ENCODE results near the gene SARDH.
"Not testable (repeated sequence)": the region's sequence is repeated elsewhere in the genome, so short reads cannot be mapped to it uniquely, and the experiment has no call there.

SARDH gene

DNA sequence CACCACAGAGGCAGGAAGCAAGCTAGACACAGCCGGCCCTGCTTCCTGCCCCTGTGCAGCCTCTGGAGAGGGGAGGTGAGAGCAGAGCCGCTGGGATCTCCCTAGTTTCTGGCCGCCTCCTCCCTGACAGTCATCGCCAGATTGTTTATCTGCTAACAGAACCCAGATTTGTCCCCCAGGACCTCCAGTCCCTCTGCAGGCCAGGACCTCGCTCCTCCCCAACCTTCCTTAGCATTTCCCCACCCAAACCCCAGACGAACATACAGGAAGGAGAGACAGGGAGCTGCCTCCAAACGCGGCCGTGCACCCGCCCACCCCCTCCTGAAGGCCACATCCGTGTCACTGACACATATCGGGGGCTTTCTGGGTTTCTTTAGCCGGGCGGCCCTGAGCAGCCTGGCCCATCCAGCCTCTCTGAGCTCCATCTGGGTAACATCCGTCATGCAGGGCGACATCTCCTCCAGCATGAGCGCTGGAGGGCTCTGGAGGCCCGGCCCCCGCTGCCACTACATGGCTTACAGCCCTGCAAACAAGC, 54.5 kb downstream of the SARDH start:
- no peak for DNase-seq
- in situ Hi-C loops (cut with HindIII; ENCODE audit: low pct_ligation_motif_present, low pct_unique_long_range_greater_than_20kb, low sequenced_read_pairs): no loop called here

DNA sequence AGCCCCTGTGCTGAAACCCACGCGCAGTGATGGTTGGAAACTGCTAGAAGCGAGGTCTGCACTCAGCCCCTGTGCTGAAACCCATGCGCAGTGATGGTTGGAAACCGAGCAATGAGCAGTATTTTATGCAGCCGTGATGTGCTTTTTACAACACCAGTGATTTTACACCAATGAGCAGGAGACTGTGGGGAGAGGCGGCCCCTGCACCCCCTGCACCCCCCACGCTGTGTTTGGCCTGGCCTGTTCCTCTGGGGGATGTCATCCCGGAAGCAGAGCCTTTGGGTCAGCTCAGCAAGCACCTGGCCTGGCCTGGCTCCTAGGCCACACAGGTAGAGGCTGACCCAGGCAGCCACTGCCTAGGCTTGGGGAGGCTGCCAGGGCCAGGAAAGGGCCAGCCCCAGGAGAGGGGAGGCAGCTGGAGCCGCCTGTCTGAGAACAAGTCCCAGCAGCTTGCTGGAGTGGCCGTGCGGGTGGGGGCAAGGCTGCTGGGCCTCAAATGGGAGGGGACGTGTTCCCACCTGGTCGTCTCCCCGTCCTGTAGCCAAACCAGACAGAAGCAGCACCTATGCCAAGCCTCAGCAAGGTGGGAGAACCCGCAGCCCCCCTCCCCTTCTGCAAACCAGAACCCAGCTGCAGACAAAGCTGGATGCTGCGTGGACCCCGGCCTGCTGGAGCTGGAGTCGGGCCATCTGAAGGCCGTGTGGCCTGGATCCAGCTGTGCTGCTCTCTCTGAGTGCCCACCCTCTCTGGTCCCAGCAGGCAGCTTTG, 55.1 kb downstream of the SARDH start:
- in situ Hi-C loops (cut with HindIII; ENCODE audit: low pct_ligation_motif_present, low pct_unique_long_range_greater_than_20kb, low sequenced_read_pairs): no loop called here
- DNase-seq: no peak

DNA sequence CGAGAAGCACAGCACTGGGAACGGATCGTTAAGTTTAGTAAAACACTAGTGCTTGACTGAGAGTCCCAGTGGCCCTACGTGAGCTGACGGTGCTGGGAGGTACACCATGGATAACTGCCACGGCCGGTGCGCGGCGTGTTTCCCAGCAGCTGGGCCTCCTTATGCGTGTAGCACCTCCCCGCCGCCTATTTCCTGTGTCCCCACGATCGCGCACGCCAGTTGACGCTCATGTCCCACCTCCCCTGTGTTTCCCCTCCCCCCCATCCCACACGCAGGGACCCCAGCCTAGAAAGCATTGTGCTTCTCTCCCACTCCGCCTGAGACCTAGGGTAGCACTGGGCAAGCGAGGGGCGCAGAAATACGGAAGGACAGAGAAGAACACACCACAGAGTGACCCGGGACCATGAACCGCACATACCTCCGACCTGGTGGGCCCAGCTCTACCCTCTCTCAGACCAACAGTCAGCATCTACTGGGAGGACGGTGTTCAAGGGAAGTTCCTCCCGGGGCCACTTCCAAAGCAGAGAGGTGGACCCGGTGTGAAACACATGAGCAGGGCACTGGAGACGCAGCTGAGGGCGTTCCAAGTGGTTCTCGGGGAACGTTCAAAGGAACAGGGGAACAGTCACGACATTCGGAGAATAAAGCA, 56.4 kb downstream of the SARDH start:
- no peak for DNase-seq
- in situ Hi-C loops (cut with HindIII; ENCODE audit: low pct_ligation_motif_present, low pct_unique_long_range_greater_than_20kb, low sequenced_read_pairs): no loop called here

DNA sequence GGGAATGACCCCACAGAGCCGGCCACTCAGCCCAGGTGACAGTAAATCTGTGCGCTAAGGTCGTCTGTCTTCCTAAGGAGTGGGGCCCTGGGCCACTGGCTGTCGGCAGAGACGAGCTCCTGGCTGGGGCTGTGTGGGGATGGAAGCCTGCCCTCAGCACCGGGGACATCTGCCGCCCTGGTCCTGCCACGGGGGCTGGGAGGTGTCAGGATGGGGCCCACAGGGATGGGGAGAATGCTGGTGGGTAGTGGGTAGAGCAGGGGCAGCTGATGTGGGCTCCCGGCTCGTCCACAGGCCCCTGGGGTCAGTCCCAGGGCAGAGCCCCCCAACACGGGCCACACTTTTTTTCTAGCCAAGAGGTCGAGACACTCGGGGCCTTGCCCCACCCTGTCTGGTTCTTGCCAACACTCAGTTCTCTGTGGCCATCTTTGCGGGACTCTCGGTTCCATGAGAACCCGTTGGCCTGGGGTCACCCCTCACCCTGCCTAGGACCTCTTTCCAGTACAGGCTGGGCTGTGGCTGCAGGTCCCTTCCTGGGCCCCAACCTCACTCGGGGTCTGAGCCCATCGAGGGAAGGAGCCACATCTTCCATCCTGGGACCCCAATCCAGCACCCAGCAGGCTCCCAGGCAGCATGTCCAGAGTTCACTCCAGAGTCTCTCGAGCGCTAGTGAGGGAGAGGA, 57.0 kb downstream of the SARDH start:
- no peak for DNase-seq
- in situ Hi-C loops (cut with HindIII; ENCODE audit: low pct_ligation_motif_present, low pct_unique_long_range_greater_than_20kb, low sequenced_read_pairs): no loop called here

DNA sequence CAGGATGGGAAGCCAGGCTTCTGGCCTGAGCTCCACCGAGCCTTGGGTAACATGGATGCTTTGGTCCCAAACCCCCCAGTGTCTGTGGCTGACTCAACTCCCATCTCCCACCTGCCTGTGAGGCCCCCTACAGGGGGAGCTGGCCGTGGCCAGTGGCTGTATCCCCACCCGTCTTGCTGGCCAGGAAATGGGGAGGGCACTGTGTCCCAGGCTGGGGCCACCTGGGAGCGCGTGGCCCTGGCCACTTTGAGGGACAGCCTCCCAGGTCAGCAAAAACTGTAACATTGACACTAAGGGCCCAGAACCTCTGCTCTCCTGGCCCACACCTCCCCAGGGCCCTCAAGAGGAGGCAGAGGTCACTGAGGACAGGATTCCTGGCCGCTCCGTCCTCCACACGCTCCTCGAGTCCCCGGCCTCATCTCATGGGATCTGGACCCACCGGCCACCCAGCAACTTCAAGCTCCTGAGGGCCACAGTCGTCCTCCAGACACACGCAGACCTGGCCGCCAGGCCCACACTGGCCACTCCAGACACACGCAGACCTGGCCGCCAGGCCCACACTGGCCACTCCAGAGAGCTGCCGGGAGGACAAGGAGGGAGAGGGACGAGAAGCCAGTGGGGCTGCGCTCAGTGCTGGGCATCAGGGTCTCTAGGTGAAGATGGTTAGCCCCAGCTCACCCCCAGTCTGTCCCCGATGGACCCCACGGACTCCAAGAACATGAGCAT, 57.7 kb downstream of the SARDH start:
- in situ Hi-C loops (cut with HindIII; ENCODE audit: low pct_ligation_motif_present, low pct_unique_long_range_greater_than_20kb, low sequenced_read_pairs): no loop called here
- DNase-seq: no peak

DNA sequence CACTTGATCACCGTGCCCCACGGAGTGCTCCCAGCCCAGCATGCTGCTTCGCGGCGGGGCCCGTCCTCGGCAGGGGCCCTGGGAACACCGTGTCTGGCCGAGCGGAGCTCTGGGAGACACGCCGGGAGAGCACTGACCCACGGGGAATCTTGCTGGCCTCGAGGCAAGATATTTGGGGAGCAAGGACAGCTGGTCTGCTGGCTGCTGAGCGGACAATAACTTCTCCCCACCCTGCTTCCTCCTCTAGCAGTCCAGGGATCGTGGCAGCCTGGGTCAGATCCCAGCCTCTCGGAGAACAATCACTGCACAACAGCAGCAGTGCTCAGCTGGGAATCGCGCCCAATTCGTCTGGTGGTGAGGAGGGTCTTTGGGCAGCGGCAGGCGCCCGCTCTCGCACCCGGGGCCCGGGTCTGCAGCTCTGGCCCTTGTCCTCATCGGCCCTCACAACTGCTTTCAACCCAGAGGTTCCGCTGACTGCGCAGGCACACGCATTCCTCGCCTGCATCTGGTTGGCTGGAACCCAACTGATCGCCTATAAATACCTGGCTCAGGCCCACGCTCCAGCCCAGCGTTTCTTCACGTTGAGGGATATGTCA, 58.6 kb downstream of the SARDH start:
- in situ Hi-C loops (cut with HindIII; ENCODE audit: low pct_ligation_motif_present, low pct_unique_long_range_greater_than_20kb, low sequenced_read_pairs): no loop called here

DNA sequence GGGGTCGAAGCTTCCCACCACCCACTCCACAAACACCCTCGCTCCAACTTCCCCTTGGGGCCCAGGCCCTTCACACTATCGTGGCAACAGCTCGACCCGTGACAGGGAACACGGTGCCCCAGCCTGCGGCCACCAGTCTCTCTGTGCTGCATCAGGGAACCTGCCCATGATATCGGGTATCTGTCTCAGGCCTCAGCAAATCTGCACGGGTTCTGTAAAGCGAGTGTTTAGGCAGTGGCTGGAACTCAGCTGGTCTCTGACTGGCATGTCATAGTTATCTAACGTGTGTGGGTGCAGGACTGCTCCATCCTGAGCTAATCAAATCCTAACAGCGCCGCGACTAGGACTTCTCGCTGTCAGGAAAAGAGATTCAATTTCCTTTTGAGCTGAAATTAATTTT, 59.1 kb downstream of the SARDH start:
- no peak for DNase-seq
- in situ Hi-C loops (cut with HindIII; ENCODE audit: low pct_ligation_motif_present, low pct_unique_long_range_greater_than_20kb, low sequenced_read_pairs): no loop called here

More for the DNA sequence above, 58.6 kb downstream of the SARDH start:
- no peak for DNase-seq

DNA sequence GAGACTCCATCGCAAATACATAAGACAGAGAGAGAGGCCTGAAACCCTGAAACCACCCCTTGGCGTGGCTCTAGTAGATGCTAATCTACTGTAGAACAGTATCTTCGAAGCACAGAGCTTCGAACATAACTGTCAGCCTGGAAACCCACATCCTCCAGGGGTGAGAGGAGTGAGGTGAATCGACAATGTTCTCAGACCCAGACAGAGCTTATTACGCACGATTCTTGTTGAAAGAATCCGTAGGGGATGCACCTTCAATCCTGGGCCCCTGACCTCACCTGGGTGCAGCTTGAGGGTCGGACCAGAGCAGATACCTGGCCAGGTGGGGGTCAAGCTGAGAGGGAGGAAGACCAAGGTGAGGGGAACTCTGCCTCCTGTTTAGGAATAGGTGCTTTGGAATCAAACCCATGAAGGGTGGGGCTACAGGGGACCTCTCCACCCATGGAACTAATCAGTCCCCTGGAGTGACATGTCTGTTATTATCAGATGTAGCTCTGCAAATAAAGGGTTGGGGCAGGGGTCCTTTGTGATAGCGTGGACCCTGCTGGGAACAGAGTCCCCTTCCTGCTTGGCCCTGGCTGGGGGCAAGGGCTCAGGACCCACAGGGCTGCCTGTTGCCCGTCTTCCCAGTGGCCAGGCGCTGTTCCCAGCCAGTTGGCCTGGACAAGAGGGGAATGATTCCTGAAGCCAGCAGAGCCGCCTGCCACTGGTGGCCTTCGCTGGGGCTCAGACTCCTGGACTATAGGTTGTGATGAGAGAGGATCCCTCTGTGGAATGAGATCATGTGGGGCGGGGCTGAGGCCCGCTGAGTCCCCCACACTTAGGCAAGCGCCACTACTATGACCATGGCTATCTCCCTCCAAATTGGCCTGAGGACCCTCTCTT, 60.8 kb downstream of the SARDH start:
- no peak for DNase-seq
- in situ Hi-C loops (cut with HindIII; ENCODE audit: low pct_ligation_motif_present, low pct_unique_long_range_greater_than_20kb, low sequenced_read_pairs): no loop called here

DNA sequence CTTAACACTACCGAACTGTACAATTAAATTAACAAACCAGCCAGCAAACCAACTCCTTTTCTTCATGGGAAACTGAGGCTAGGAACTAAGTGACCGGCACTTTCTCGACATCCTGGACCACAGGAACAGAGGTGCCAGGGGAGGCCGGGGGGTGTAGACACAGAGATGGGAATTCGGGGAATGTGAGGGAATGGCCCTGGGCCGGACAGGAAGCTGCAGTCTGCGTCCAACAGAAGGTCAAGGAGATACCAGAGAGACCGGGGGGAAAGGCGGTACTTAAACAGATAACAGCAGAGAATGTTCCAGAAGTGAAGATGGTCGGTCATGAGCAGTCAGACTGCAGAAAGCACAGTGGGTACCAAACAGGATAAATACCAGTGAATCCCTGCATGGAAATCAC, 61.7 kb downstream of the SARDH start:
- DNase-seq: no peak
- in situ Hi-C loops (cut with HindIII; ENCODE audit: low pct_ligation_motif_present, low pct_unique_long_range_greater_than_20kb, low sequenced_read_pairs): no loop called here

DNA sequence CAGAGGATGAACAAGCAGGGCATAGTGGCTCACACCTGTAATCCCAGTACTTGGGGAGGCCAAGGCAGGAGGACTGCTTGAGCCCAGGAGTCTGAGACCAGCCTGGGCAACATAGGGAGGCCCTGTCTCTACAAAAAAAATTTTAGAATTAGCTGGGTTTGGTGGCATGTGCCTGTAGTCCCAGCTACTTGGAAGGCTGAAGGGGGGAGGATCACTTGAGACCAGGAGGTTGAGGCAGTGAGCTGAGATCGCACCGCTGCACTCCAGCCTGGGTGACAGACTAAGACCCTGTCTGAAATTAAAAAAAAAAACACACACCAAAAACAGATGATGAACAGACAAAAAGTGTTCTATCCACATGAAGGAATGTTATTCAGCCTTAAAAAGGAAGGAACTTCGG, 62.4 kb downstream of the SARDH start:
- in situ Hi-C loops (cut with HindIII; ENCODE audit: low pct_ligation_motif_present, low pct_unique_long_range_greater_than_20kb, low sequenced_read_pairs); DNase-seq: not testable (repeated sequence)

DNA sequence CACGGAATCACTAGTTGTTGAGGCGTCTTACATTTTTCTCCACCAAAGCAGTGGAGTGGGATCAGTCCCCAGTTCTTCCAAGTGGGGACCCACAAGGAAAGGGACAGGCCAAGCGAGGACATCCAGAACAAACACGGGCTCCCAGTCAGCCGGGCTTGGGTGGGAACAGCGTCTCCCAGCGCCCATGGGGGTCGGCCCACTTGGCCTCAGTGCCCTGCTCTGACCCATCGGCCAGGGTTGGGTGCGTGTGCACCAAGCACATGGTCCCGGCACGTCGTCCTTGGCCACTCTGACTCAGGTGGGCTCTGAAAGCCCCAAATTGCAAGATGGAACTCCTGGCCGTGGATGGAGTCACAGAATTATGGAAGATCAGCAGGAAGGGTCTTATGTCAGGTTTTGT, 64.1 kb downstream of the SARDH start:
- no peak for DNase-seq
- in situ Hi-C loops (cut with HindIII; ENCODE audit: low pct_ligation_motif_present, low pct_unique_long_range_greater_than_20kb, low sequenced_read_pairs): no loop called here

DNA sequence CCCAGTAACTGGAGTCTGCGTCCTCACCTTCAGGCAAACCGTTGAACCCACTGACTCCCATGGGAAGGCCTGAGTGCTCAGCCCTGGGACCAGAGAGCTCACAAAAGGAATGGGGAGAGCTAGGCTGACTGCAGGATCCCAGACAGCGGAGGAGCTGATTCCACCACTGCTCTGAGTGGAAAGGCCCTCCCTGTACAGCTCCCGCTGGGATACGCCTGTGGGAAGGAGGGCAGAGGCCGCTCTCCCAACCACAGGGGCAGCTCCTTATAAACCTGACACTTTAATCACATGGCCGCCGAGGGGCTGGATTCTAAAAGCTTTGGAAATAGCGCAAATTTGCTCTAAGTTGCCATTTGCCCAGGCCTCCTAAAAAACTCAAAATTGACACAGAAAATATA, 64.9 kb downstream of the SARDH start:
- no peak for DNase-seq
- in situ Hi-C loops (cut with HindIII; ENCODE audit: low pct_ligation_motif_present, low pct_unique_long_range_greater_than_20kb, low sequenced_read_pairs): no loop called here

DNA sequence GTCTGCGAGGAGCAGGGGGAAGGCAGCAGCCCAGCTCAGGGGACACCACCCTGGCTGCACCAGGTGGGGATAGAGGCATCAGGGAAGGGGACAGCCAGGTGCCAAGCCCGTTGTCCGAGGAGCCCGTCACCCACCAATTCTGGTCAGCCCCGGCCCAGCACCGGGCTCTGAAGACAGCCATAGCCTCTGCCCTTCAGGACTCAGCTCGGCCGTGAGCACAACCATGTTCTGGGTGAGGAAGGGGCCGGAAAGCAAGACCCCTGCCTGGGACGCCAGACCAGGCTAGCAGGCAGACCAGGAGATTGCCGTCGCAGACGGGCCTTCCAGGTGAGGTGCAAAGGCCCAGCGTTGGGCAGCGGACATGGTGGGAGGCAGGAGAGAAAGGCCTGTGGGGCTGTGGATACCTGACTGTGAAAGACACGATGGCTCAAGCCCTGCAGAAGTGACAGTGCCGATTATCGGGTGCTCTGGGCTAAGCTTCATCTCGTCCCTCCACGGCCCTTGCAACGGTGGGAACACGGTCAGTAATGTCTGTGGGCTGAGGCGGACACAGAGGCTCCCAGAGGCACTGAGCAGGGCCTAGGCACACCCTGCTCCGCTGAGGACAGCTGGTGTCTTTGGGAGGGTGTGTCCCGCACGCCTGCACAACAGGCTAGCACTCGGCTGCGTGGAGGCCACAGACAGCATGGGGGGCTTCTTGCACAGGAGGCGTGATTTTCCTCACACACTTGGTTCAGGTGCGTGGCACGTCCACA, 65.5 kb downstream of the SARDH start:
- in situ Hi-C loops (cut with HindIII; ENCODE audit: low pct_ligation_motif_present, low pct_unique_long_range_greater_than_20kb, low sequenced_read_pairs): no loop called here
- DNase-seq: no peak

DNA sequence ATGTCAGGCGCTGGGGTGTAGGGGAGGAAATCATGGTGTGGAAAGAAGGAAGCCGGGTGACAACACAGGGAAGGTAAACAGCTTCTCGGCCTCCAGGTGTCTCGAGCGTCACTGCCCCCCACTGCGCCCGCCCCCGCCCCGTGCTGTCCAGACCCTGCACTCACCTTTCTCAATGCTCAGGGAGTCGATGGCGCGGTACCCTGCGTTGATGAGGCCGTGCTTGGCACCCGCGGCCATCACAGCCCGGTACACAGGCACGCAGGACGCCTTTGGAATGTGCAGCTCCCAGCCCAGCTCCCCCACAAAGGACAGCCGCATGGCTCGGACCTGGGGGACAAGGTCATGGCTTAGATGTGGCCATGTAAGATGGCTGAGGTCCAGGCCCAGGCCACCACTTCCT, 66.8 kb downstream of the SARDH start:
- DNase-seq: no peak
- in situ Hi-C loops (cut with HindIII; ENCODE audit: low pct_ligation_motif_present, low pct_unique_long_range_greater_than_20kb, low sequenced_read_pairs): no loop called here

DNA sequence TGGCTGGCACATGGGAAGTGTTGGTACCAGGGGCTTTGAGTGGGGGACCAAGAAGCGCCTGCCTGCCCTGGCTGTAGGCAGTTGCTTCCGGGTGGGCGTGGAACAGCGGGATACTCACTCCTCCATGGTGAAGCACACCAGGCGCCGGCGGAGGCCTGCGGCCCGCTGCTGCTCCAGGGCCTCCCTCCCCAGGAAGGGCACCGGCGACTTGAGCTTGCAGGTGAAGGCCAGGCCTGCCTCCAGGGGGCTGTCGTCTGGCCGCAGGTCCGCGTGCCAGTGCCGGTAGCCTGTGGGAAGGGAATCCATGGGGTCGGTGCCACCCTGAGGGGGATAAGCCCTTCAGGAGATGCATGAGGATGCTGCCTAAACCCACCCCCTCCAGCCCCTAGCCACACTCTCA, 67.7 kb downstream of the SARDH start:
- in situ Hi-C loops (cut with HindIII; ENCODE audit: low pct_ligation_motif_present, low pct_unique_long_range_greater_than_20kb, low sequenced_read_pairs): no loop called here
- no peak for DNase-seq

DNA sequence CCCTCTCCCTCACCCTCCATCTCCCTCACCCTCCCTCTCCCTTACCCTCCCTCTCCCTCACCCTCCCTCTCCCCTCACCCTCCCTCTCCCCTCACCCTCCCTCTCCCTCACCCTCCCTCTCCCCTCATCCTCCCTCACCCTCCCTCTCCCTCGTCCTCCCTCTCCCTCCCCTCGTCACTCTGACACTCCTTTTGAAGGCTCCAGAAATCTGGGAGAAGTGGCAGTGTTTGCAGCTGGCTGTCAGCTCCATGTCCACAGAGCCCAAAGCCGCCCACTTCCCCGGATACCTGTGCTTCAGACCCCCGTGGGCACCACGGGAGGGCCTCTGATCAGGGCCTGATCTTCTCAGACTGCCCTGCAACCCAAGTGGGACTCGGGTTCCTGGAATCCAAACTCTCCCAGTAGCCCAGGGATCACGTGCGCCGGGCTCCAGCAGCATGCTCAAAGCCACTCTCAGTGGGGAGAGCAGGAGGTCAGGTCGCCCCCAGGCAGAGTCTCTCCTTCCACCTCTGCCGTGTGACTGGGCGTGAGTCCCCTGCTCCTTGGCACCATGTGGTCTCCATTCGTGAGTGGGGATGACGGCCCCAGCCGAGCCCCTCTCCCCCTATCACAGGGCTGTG, 68.9 kb downstream of the SARDH start:
- in situ Hi-C loops (cut with HindIII; ENCODE audit: low pct_ligation_motif_present, low pct_unique_long_range_greater_than_20kb, low sequenced_read_pairs): no loop called here

More for the DNA sequence above, 68.9 kb downstream of the SARDH start:
- DNase-seq: no peak

Data from ACHN (cell line).